ENCODE measurements around the gene MVB12B.

DNA sequence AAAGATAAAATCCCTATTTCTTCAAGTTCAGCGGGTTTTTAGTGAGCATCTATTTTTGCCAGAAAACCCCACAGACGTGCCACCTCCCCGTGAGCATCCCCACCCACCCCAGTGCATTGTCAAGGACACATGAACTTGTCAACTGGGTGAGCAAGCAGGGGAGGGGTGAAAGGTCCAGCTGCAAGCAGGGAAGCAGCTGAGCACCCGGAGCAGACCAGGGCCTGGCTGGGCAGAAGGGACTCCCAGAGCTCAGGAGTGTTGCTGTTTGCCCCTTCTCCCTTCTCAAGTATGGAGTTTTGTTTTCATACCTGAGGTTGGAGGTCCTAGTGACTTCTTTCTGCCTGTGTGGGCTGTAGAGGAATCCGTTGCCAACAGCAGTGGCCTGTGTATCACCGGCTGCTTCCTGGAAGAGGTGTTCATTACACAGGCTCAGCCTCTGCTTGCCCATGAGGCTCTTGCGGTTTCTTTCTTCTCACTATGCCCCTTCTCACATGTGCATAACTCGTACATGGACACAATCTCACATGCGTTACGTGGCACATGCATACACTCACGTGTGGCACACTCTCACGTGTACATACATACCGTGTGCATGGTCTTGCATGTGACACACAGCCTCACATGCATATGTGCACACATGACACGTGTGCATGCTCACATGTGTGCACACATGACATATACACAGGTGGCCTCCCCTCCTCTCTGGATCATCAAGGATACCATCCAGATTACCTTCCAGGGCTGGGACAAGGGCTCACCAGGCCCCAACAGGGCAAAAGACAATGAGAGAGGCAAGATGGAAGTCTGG is 126.7 kb downstream of the MVB12B start:
- TF ChIP-seq, protein P1, sequence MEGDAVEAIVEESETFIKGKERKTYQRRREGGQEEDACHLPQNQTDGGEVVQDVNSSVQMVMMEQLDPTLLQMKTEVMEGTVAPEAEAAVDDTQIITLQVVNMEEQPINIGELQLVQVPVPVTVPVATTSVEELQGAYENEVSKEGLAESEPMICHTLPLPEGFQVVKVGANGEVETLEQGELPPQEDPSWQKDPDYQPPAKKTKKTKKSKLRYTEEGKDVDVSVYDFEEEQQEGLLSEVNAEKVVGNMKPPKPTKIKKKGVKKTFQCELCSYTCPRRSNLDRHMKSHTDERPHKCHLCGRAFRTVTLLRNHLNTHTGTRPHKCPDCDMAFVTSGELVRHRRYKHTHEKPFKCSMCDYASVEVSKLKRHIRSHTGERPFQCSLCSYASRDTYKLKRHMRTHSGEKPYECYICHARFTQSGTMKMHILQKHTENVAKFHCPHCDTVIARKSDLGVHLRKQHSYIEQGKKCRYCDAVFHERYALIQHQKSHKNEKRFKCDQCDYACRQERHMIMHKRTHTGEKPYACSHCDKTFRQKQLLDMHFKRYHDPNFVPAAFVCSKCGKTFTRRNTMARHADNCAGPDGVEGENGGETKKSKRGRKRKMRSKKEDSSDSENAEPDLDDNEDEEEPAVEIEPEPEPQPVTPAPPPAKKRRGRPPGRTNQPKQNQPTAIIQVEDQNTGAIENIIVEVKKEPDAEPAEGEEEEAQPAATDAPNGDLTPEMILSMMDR (IDR thresholded peaks at IDR 0.05; ENCODE audit: low read depth, low read length): no peak
- TF ChIP-seq EZH2phosphoT487 (IDR thresholded peaks at IDR 0.05; ENCODE audit: low read depth): no peak

Data from OCI-LY3 (cell line).